HG02885 (cell line): Measurements from ENCODE around the gene CTNNA3.

Experiments
- ATAC-seq: cut with Tn5 transposase; IDR thresholded peaks from one replicate; pipeline ENCODE4 v1.9.1; 2021; ENCODE audit warnings: mild to moderate bottlenecking; ENCODE audit not compliant: unreplicated experiment, poor library complexity

Gene CTNNA3

DNA sequence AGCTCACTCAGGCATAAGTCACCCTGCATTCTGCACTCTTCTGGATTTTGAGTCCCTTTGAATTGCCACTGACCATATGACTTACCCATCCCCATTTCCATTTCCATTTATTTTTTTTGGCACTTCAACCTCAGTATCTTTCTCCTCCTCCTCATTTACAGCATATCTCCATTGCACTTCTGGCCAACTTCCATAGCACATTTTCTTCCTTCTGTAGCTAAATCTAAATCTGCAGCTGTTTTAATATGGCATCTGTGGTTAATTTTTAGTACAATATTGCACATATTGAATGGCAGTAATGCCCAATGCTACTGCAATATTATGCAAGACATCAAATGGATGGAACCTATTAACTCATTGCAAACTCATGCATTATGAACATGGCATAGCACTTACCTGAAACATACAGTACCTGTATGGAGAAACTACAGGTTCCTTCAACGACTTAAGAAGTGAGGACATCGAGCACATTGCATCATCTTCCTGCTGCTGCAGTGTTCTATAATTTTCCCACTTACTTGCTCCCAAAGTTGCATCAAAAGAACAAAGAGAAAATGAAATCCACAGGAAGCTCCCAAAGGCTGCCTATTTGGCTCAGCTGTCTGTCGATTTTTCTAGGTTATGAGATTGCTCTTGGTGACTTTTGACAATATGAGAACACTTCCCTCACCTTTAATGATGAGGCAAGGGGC, 714.5 kb downstream of the CTNNA3 start:
- no peak for ATAC-seq

GRCh38 chr10:66980246-66980815, 715.7 kb downstream of the CTNNA3 start:
- no peak for ATAC-seq

DNA sequence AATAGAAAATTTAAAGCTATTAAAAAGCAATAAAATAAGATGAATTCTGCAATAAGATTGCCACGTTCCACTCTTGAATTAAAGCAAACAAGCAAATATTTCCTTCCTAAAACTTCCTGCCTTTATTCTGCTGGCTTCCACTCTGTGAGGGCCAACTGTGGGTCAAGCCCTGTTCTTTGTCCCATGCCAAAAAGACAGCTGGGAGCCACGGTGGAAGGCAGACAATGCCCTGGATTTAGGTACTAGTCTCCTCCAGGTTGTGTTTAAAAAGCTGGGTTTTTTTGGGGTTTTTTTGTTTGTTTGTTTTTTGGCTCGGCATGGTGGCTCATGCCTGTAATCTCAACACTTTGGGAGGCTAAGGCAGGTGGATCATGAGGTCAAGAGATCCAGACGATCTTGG, 731.0 kb downstream of the CTNNA3 start:
- ATAC-seq, result no peak

DNA sequence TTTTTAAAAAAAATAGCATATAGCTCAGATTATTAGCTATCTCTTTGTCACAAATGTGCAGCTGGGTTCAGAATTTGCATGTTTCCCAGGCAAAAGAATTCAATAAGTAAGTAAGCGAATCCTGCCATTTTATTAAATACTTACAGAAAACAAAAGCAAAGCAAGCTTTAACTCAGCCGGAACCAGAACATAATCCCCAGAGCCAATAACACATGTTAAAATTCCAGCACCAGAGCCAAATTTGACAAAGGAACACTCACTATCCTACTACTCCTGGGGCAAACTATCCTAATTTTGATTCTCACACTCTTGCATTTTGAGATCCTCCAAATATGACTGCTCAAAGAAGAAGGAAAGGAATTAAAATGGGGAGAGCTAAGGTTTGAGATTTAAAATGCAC, 737.5 kb downstream of the CTNNA3 start:
- ATAC-seq, result no peak

- ATAC-seq, result no peak
Measured at GRCh38 chr10:66951896-66952295, 744.1 kb downstream of the CTNNA3 start.

DNA sequence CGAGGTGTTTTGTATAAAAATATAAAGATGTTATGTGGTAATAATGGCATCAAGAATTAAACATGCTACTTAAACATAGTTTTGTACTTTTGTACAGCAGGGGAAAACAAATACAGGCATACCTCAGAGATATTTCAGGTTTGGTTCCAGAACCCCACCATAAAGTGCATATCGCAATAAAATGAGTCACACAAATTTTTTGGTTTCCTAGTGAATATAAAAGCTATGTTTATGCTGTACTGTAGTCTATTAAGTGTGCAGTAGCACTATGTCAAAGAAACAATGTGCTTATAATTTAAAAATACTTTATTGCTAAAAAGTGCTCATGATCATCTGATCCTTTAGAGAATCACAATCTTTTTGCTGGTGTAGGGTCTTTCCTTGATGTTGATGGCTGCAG, 752.4 kb downstream of the CTNNA3 start:
- no peak for ATAC-seq

DNA sequence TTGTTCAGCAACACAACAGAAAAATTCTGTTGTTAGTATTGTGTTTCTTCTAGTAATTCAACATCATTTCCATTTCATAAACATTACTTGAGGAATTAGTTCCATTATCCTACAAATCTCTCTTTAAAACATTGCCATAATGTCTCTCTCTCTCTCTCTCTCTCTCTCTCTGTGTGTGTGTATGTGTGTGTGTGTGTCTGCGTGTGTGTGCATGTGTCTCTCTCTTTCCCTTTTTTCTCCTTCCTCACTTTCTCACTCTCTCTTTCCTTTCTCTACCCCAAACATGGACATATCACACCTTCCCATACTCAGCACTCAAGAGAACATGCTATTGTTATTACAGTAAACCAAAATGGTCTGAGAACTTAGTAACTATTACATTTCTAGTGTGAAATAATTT, 753.6 kb downstream of the CTNNA3 start:
- no peak for ATAC-seq

DNA sequence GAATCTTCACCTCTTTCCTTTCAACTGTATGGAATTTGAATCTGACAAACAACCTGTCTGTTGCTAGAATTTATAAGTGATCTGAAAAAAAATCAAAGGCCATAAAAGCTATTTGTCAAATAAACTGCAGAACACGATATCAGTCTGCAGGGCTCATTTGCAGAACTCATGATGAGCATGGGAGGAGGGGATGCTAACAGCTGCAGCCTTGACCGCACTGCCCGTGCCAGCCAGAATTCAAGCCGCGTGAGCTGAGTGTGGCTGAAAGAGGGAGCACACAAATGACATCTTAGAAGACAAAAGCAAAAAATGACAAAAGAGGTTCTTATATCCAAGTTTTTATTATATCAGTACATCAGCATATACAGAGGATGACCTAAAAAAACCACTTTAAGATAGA, 754.5 kb downstream of the CTNNA3 start:
- no peak for ATAC-seq

- ATAC-seq, result no peak
Measured at GRCh38 chr10:66940965-66941364, 755.0 kb downstream of the CTNNA3 start.

- ATAC-seq, result no peak
Measured at GRCh38 chr10:66934711-66935110, 761.3 kb downstream of the CTNNA3 start.

DNA sequence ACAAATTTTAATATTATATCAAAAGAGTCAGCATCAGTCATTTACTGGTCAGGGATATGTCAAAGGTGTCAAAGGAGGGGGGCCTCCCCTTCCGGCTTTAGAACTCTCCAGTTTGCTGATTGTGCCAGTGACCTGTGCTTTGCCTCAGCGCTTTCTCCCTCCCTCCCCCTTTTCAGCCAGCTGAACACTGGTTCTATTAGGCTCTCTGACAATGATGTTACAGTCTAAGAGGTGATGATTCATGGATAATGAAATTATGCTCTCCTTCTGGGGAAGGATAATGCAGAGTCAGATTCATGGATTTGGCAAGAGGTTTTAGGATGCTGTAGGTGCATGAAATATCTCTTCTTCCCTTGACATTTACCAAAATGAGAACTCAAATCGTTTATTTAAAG, 764.0 kb downstream of the CTNNA3 start:
- ATAC-seq, result no peak

DNA sequence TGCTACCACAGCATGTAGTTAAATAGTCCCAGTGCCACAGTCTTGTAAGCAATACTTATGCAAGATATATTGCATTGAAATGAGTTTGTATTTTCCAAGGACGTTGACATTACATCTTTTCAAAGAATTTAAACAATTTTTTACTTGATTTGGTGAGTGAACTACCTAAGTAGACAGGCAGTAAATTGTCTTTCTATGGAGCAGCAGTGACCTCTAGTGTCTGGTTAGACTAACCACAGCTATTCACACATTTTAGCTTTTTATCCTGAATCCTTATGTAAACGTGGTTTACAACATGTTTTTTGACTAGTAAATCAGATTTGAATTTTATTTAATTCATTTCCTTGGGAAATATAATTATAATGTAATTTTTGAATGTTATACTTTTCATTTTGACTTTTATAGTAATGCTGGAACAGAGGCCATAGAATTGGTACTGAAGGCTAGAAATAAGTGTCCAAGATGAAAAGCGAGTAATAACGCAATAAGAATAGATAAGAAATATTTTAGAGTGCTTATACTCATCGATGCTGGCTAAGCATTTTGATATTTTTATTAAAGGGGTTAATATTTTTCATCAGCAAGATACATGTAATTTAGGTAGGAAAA, 764.6 kb downstream of the CTNNA3 start:
- peak; percentile 83 for ATAC-seq

DNA sequence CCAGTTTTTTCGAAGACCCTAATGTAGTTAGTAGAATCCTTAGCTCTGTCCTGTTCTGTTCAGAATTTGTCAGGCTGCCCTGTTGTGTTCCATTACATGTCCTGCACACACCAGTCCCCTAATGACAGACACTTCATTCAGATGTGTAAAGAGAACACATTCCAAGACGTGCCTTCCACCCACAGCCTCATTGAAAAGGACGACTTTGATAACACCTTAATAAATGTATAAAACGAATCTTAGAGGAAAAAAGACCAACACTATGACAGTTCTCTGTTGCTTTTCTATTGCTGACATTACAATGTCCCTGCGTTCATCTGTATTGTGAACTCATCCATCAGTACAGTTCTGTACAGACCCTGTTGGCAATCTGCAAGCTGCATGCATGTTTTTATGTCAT, 766.6 kb downstream of the CTNNA3 start:
- ATAC-seq, result no peak

GRCh38 chr10:66928776-66929175, 767.2 kb downstream of the CTNNA3 start:
- no peak for ATAC-seq

DNA sequence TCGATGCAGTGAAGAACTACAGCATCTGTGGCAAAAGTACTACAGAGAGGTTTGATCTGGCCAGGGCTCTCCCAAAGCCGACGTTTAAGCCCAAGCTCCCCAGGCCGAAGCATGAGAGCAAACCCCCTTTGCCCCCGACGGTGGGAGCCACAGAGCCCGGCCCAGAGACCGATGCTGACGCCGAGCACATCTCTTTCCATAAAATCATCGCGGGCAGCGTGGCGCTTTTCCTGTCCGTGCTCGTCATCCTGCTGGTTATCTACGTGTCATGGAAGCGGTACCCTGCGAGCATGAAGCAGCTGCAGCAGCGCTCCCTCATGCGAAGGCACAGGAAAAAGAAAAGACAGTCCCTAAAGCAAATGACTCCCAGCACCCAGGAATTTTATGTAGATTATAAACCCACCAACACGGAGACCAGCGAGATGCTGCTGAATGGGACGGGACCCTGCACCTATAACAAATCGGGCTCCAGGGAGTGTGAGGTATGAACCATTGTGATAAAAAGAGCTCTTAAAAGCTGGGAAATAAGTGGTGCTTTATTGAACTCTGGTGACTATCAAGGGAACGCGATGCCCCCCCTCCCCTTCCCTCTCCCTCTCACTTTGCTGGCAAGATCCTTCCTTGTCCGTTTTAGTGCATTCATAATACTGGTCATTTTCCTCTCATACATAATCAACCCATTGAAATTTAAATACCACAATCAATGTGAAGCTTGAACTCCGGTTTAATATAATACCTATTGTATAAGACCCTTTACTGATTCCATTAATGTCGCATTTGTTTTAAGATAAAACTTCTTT, 767.8 kb downstream of the CTNNA3 start:
- no peak for ATAC-seq

GRCh38 chr10:66927251-66927935, 768.6 kb downstream of the CTNNA3 start:
- no peak for ATAC-seq

DNA sequence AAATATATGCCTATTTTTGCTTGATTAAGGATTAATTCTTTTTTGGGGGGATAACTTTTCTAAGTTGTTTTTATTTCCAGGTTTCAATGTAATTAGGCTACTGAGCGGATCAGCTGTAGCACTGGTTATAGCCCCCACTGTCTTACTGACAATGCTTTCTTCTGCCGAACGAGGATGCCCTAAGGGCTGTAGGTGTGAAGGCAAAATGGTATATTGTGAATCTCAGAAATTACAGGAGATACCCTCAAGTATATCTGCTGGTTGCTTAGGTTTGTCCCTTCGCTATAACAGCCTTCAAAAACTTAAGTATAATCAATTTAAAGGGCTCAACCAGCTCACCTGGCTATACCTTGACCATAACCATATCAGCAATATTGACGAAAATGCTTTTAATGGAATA, 769.2 kb downstream of the CTNNA3 start:
- no peak for ATAC-seq

- peak; percentile 100 for ATAC-seq
Measured at GRCh38 chr10:66925896-66926715, 769.9 kb downstream of the CTNNA3 start, which contains the start of gene LRRTM3. TSS of gene LRRTM3 (plus strand) at chr10:66926036.

GRCh38 chr10:66925373-66925772, 770.6 kb downstream of the CTNNA3 start:
- ATAC-seq, result no peak
